IPS-NIHi11 (cell line): ENCODE results near the gene TMEM59L.
"Not testable (repeated sequence)": the region's sequence is repeated elsewhere in the genome, so short reads cannot be mapped to it uniquely, and the experiment has no call there.

Experiments
- DNase-seq: peaks from one replicate; pipeline ENCODE4 v3.0.0; 2012; ENCODE audit warnings: mixed read lengths, low spot score

TMEM59L gene

DNA sequence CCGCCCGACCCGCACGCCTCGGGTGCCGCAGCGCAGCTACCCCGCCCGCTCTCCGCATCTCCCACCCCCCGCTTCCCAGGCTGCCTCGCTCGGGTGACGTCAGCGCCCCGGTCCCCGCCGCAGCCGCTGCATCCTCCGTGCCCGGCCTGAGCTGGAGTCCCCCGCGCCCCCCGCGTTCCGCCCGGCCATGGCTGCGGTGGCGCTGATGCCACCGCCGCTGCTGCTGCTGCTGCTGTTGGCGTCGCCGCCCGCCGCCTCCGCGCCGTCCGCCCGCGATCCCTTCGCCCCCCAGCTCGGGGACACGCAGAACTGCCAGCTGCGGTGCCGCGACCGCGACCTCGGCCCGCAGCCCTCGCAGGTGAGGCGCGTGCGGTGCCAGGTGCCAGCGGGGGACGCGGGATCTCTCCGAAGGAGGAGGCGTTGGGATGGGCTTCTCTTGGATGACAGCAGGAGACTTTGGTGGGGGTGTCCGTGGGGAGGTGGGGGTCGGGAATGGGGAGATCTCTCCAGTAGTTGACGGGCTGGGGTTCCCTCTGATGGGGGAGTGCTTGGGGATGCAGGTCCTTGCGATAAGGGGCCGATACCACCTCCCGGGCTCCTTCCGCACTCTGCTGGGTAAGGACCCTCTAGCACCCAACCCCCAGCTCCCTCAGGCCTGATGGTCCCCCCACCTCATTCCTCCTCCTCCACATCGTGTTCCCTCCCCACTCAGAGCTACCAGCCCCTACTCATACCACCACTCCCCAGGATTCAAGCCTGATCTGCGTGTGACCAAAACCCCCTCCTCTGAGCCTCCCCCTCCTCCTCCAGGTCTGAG, at the start of gene TMEM59L:
Gene TMEM59L, plus strand, starts transcription at position 99 of the 817 bp plus-strand sequence. Its CDS starts 89 bp downstream, at position 188.
- peak; percentile 70 for DNase-seq

DNA sequence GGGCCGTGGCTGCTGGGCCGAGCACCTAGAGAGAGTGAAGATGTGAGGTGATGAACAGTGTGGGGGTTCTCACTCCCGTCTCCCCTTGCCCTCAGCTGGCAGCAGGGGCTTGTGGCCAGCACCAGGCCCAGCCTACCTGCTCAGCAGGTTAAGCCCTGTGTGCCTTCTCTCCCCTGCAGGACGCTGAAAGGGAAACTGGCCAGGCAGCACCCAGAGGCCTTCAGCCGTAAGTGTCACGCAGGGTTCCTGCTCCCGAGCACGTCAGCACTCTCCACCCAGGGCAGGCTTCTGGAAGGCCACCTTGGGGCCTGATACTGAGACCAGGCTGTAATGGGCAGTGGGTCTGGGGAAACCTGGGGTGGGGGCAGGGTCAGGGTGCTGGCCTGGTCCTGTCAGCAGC, 45.7 kb upstream of the TMEM59L start:
- no peak for DNase-seq

DNA sequence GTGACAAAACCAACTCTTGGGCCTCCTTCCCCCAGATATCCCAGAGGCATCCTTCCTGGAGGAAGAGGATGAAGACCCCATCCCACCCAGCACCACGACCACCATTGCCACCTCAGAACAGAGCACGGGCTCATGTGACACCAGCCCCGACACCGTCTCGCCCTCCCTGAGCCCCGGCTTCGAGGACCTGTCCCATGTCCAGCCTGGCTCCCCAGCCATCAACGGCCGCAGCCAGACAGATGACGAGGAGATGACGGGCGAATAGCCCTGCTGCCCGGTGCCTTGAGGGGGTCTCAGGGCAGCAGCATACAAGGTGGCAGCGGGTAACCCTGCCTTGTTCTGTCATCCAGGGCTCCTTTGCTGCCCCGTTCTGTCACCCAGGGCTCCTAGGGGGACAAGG, 44.3 kb upstream of the TMEM59L start:
- DNase-seq = no peak

DNA sequence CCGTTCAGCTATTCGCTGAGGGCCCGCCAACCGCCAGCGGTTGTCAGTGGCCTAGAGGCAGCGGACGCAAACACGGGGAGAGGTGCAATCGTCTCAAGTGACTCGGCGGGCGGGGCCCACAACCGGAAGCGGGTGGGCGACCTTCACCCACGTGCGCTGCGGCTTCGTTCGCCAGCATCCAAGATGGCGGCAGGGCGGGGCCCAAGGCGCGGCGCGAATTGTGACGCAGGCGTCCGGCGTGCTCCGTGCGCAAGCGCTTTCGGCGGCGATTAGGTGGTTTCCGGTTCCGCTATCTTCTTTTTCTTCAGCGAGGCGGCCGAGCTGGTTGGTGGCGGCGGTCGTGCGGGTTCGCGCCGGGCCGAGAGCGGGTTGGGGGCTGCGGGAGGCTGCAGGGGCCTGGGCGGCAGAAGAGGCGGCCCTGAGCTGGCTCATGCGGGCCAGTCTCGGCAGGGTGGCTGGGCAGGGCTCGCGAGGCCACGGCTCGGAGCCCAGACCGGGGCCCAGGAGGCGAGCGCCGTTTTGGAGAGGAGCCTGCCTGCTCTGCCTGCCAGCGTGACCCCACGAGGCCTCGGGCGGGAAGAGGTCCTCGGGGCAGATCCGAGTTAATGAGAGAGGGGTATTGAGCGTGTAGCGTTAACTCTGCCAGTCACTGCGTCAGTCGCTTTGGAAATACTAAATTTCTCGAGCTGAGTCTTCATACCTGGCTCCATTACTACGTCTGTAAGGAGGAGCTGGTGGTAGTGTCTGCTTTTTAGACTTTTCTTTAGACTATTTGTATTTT, 40.9 kb upstream of the TMEM59L start, which contains the start of gene UBA52:
Gene UBA52, plus strand, starts transcription at position 294 of the 781 bp plus-strand sequence. CDS start 1,444 bp downstream, outside the sequence.
- DNase-seq = peak; percentile 97

DNA sequence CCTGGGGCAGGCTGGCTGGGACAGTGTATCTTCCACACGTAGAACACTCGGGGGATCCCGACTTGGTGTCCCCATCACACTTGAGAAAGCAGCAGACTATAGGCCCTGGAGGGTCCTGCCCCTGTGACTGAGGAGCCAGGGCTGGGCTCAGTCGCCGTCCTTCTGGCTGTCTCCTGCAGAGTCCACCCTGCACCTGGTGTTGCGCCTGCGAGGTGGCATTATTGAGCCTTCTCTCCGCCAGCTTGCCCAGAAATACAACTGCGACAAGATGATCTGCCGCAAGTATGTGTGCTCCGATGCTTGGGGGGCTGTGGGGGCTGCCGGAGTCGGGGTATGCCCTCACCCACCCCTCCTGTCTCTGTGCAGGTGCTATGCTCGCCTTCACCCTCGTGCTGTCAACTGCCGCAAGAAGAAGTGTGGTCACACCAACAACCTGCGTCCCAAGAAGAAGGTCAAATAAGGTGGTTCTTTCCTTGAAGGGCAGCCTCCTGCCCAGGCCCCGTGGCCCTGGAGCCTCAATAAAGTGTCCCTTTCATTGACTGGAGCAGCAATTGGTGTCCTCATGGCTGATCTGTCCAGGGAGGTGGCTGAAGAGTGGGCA, 37.9 kb upstream of the TMEM59L start:
- no peak for DNase-seq

DNA sequence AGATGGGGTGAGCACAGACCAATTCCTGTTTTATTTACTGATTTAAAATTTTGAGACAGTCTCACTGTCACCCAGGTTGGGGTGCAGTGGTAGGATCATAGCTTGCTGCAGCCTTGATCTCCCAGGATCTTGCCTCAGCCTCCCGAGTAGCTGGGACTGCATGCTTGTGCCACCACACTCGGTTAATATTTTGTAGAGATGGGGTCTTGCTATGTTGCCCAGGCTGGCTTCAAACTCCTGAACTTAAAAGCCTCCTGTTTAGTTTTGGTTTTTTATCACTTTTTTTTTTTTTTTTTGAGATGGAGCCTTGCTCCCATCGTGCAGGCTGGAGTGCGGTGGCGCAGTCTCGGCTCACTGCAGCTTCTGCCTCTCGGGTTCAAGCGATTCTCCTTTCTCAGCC, 36.3 kb upstream of the TMEM59L start:
- DNase-seq = no peak

DNA sequence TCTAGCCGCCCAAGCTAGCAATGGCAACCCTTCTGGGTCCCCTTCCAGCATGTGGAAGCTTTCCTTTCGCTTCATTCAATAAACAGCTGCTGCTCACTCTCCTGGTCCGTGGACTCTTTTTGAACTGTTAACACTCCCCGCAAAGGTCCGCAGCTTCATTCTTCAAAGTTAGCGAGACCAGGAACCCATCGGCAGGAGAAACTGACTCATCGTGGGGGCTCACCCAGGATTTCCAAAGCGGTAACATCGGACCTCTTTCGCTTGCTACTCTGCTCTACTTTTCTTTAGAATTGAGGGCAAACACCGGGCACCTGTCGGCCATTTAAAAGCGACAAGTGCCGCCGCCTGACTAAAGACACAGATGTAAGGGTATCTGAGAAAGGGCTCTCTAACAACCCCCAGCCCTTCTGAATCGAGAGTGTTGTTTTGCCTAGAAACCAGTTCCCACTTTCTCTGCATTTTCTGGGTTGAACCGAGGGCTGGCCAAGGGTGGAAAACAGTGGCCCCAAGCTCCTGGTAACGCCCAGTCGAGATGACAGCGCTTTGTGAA, 35.2 kb upstream of the TMEM59L start:
- DNase-seq = no peak

GRCh38 chr19:18580311-18580710, 32.4 kb upstream of the TMEM59L start:
- DNase-seq = no peak

GRCh38 chr19:18586306-18586705, 26.4 kb upstream of the TMEM59L start:
- DNase-seq = no peak

GRCh38 chr19:18587561-18587960, 25.1 kb upstream of the TMEM59L start:
- no peak for DNase-seq

DNA sequence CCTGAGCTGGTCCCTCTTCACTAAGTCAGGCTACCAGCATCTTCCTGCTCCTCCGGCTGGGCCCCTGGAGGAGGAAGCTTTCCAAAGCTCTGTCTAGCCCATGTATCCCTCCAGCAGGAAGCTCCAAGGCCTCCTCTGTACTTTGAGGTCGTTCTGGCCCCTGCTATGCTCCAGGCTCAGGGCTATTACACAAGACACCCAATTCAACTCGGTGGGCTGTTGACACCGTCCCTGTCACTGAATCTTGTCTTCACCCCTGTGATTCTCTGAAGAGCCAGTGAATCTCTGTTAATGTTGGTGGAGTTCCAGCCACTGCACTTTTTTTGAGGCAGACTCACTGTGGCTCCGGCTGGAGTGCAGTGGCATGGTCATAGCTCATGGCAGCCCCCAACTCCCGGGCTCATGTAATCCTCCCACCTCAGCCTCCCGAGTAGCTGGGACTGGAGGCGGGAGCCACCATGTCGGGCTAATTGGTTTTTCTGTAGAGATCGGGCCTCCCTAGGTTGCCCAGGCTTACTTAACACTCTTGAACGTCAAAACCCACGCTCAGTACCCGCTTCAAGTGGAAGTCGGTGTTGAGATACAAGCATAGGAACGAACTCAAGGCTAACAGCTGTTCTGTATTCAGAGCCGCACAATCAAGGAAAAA, 24.6 kb upstream of the TMEM59L start:
- DNase-seq = no peak

DNA sequence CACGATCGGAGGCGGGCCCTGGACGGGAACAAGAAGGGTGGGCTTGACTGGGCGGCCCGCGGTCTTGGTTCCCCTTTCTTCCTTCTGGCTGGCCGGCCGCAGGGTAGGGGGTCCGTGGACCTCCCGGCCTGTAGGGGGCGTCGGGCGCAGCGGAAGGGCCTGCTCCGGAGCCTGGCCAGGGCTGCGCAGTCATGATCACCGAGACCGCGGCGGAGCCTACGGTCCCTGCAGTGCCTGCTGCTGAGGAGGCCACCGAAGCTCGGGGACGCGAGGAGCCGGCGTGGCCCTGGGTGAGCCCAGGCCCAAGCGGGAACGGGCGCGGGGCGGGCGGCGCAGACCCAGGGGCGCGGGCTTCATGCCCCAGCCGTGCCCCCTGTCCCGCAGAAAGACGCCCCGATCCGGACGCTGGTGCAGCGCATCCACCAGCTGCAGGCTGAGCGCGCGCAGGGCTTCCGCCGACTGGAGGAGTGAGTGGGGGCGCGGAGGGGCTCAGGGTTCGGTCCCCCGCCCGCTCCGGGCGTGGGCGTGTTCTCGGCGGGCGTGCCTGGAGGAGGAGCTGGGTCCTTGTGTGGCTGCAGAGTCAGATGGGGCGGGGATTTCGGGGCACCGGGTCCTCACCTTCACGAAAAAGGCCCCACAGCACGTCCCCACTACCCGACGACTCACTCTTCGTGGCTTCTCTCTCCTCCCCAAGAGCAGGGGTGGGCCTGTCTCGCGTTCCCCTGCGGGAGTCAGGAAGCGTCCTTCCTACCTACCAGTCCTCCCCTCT, 23.9 kb upstream of the TMEM59L start, which contains the start of gene REX1BD:
Gene REX1BD, plus strand, starts transcription at position 188 of the 769 bp plus-strand sequence. Its CDS starts 4 bp downstream, at position 192.
- peak; percentile 87 for DNase-seq

GRCh38 chr19:18589380-18590272, 23.0 kb upstream of the TMEM59L start:
- peak; percentile 54 for DNase-seq

DNA sequence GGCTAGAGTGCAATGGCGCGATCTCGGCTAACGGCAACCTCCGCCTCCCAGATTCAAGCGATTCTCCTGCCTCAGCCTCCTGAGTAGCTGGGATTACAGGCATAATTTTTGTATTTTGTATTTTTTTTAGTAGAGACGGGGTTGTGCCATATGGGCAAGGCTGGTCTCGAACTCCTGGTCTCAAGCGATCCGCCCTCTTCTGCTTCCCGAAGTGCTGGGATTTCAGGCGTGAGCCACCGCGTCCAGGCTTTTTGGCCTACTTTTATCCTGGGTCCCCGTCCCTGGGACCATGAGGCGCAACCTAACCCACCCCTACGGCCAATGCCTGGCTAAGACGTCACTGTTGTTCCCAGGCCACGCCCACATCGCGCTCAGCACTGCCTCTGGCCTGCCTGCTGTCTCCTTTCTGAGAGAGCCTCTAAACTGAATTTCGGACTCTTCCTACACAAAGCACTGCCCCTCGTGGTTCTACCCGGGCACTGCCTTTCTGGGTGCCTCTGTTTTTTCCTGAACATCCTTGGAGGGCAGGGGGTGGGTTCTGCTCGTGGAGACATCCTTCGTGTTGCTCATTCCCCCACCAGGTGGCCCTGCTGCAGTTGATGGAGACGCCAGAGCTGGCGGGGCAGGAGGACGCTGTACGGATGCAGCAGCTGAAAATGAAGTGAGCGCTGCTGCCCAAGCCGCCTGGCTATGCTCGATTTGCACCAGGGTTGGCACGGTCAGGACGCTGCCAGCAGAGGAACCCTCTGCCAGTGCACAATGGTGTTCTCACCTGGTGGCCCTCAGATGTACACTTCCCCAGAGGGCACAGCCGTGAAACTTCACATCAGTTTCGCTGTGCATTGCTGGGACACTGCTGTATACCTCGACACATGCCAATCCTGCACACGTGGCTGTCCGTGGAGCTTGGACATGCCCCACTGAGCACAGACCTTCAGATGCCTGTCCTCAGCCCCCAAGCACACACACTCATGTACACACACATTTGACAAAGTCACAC, 22.1 kb upstream of the TMEM59L start:
- DNase-seq = peak; percentile 72

GRCh38 chr19:18591735-18592385, 20.8 kb upstream of the TMEM59L start:
- no peak for DNase-seq

DNA sequence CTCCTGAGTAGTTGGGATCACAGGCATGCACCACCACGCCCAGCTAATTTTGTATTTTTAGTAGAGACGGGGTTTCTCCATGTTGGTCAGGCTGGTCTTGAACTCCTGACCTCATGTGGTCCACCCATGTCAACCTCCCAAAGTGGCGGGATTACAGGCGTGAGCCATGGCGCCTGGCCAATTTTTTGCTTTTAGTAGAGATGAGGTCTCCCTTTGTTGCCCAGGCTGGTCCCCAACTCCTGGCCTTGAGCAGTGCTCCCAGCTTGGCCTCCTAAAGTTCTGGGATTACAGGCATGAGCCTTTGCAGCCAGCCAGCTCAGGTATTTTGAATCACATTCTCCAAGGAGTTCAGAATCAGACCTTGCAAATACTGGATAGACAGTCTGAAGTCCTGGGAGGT, 19.9 kb upstream of the TMEM59L start:
- not testable (repeated sequence) for DNase-seq

DNA sequence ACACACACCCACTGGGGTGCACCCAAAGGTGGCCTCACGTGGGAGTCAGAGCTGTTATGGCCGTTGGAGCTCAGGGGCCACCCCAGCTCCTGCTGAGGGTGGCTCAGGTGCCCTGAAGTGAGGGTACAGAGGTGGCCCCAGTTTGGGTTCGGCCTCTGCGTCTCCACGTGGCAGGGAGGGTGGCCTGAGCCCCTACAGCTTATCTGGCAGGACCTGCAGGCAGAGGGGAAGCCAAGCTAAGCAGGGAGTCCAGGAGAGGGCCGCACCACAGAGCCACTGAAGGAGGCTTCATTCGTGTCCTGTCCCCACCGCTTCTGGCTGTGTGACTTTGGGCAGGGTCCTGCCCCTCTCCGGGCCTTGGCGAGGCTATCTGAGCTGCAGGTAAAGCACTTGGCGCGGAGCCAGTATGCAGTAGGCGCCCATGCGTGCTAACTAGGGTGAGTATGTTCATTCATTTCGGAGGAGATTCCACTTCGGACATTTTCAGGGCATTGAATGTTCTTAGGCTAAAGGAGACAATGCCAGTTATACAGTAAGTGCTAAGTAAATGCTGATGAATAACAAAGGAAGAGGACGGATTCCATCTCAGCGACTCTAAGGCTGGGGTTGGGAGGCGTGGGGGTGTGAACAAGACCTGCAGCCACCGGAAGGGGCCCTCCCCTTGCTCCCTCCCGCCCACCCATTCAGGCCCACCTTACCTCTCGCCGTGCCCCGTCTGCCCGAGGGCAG, 19.1 kb upstream of the TMEM59L start:
- peak; percentile 50 for DNase-seq
